Measurements from ENCODE around the gene KRTAP20-2. TPM values are rescaled to one million over a fixed set of nuclear protein-coding genes. Genes with fewer than 3 reads are reported as not detected.

KRTAP20-2 gene
- total RNA-seq, 4 donors from 2014 or later = 3.2 to 12.9 TPM; not detected in 2

GRCh38 chr21:30642564-30642963 lies 7.6 kb downstream of the KRTAP20-2 start, which contains the start of gene KRTAP20-3:
TSS of gene KRTAP20-3 (plus strand) at chr21:30642864.
- no peak for TF ChIP-seq POLR2A (IDR thresholded peaks at IDR 0.05)
- TF ChIP-seq CTCF (IDR thresholded peaks at IDR 0.05) = no peak
- 86 to 92% methylated on average over 2 of the region's 2 CpGs for WGBS, 2 donors
- no peak within 1 kb of the TSS for H3K4me3 ChIP-seq (ENCODE audit: low read depth, poor library complexity, severe bottlenecking)
- intact Hi-C loops (cut with DNase I; ENCODE audit: low total_unique reads) = no loop called here
- no peak for DNase-seq (ENCODE audit: low spot score in 2 of 2)

GRCh38 chr21:30646904-30647414 lies 12.0 kb downstream of the KRTAP20-2 start:
- 62 to 80% methylated on average over 1 of the region's 1 CpG for WGBS, 2 donors
- no peak for DNase-seq (ENCODE audit: low spot score in 2 of 2)
- no peak for TF ChIP-seq CTCF (IDR thresholded peaks at IDR 0.05)
- no peak for TF ChIP-seq POLR2A (IDR thresholded peaks at IDR 0.05)
- no peak overlapping the region for H3K4me3 ChIP-seq (ENCODE audit: low read depth, poor library complexity, severe bottlenecking)
- intact Hi-C loops (cut with DNase I; ENCODE audit: low total_unique reads) = no loop called here

- no peak for TF ChIP-seq POLR2A (IDR thresholded peaks at IDR 0.05)
- DNase-seq (ENCODE audit: low spot score in 2 of 2) = no peak
- H3K4me3 ChIP-seq (ENCODE audit: low read depth, poor library complexity, severe bottlenecking) = no peak overlapping the region
- intact Hi-C loops (cut with DNase I; ENCODE audit: low total_unique reads) = no loop called here
These were observed 17.9 kb downstream of the KRTAP20-2 start for GRCh38 chr21:30652891-30653290.

- intact Hi-C loops (cut with DNase I; ENCODE audit: low total_unique reads) = no loop called here
- TF ChIP-seq CTCF (IDR thresholded peaks at IDR 0.05) (no peak), POLR2A (IDR thresholded peaks at IDR 0.05) (no peak)
- WGBS, 2 donors = 82 to 93% methylated on average over 1 of the region's 1 CpG
- H3K4me3 ChIP-seq (ENCODE audit: low read depth, poor library complexity, severe bottlenecking) = no peak overlapping the region
- no peak for DNase-seq (ENCODE audit: low spot score in 2 of 2)
These were observed 33.8 kb downstream of the KRTAP20-2 start for GRCh38 chr21:30668776-30669175.

DNA sequence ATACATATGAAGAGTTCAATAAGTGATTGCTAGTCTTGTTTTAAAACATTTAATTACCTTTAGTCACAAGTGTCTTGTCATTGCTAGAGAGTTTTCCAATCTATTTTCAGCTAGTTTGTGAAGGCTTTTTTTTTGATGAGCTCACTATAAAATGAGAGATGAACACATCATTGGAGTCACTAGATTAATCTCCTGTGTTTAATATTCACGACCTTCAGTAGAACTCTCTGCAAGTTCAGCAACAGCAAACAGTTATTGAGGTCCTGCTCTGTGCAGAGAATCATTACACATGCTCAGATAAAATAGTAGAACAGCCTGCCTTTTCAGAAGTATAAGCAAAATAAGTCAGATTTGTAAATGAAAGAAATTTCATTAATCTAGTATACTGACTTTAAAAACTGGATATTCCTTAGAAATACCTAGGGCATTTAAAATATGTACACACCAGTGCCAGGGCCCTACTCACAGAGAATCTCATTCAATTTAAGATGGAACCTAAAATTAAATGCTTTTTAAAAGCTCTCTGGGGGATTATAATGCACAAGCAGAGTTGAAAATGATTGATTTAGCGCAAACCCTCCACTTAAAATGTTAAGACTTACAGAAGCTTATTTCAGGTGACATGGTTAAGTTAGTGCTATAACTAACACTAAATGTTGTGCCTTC lies 38.1 kb downstream of the KRTAP20-2 start:
- 81 to 88% methylated on average over 2 of the region's 2 CpGs for WGBS, 2 donors
- DNase-seq (ENCODE audit: low spot score in 2 of 2) = no peak
- intact Hi-C loops (cut with DNase I; ENCODE audit: low total_unique reads) = no loop called here
- TF ChIP-seq POLR2A (IDR thresholded peaks at IDR 0.05) (no peak), CTCF (IDR thresholded peaks at IDR 0.05) (no peak)
- H3K4me3 ChIP-seq (ENCODE audit: low read depth, poor library complexity, severe bottlenecking) = no peak overlapping the region

DNA sequence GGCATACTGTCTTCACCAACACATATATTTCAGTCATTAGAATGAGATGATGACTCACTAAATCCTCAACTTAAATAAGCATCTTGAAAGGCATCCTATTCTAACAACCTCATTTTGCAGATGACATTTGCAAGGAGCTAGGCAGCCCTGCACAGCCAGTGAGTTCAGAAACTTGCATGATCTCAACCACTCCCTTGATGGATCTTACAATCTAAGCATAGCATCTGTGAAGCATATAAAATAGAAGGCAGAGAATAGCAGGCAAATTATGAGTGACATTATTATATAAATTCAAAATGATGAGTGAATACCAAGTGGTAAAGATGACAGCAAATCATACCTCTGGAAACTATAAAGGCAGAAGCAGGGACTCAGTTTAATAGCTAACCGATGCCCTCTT lies 39.3 kb downstream of the KRTAP20-2 start:
- no peak overlapping the region for H3K4me3 ChIP-seq (ENCODE audit: low read depth, poor library complexity, severe bottlenecking)
- TF ChIP-seq CTCF (IDR thresholded peaks at IDR 0.05) = no peak
- no peak for TF ChIP-seq POLR2A (IDR thresholded peaks at IDR 0.05)
- intact Hi-C loops (cut with DNase I; ENCODE audit: low total_unique reads) = no loop called here
- no peak for DNase-seq (ENCODE audit: low spot score in 2 of 2)
- 83 to 91% methylated on average over 1 of the region's 1 CpG for WGBS, 2 donors

Data from lower leg skin (tissue), 4 donors.